ENCODE data around the gene FRMD4B. TPM values are rescaled to one million over a fixed set of nuclear protein-coding genes. Genes with fewer than 3 reads are reported as not detected.

FRMD4B gene
- total RNA-seq, 3 donors from 2014 or later, result 26.0 to 29.4 (median 28.6) TPM

- ATAC-seq, result no peak
- no peak for TF ChIP-seq CTCF (IDR thresholded peaks at IDR 0.05)
Observed at GRCh38 chr3:69160107-69160506, 225.8 kb downstream of the FRMD4B start.

GRCh38 chr3:69149586-69149985, 236.3 kb downstream of the FRMD4B start:
- ATAC-seq, result no peak
- no peaks in the 10 kb centered on the region for H3K4me1 ChIP-seq (ENCODE audit: low read depth)
- DNase-seq, result no peak
- H3K9me3 ChIP-seq, result no peaks in the 10 kb centered on the region
- intact Hi-C loops (cut with DNase I, micrococcal nuclease), result no loop called here
- no peaks in the 10 kb centered on the region for H3K36me3 ChIP-seq (ENCODE audit: low read depth)
- H3K4me3 ChIP-seq, result no peak overlapping the region
- no peak for TF ChIP-seq CTCF (IDR thresholded peaks at IDR 0.05)

More at GRCh38 chr3:69160107-69160506, 225.8 kb downstream of the FRMD4B start:
- Histone ChIP-seq H3K4me1 (ENCODE audit: low read depth) (no peaks in the 10 kb centered on the region), H3K9me3 (no peaks in the 10 kb centered on the region), H3K36me3 (ENCODE audit: low read depth) (no peaks in the 10 kb centered on the region), H3K4me3 (no peak overlapping the region)
- intact Hi-C loops (cut with DNase I, micrococcal nuclease), result loop anchor here (5.0 to 10.0 kb wide), 3 partner anchors 147 to 515 kb away; no protein-coding TSS in a partner anchor
- no peak for DNase-seq

- no peak for TF ChIP-seq CTCF (IDR thresholded peaks at IDR 0.05)
- no peaks in the 10 kb centered on the region for H3K9me3 ChIP-seq
- ATAC-seq, result no peak
- H3K4me1 ChIP-seq (ENCODE audit: low read depth), result no peaks in the 10 kb centered on the region
- DNase-seq, result no peak
- H3K4me3 ChIP-seq, result no peak overlapping the region
- H3K36me3 ChIP-seq (ENCODE audit: low read depth), result no peaks in the 10 kb centered on the region
- intact Hi-C loops (cut with DNase I, micrococcal nuclease), result no loop called here
Observed at GRCh38 chr3:69145688-69146087, 240.2 kb downstream of the FRMD4B start.

- intact Hi-C loops (cut with DNase I, micrococcal nuclease), result no loop called here
- no peak for DNase-seq
Observed at GRCh38 chr3:69144631-69145245, 241.2 kb downstream of the FRMD4B start.

GRCh38 chr3:69143612-69144011, 242.3 kb downstream of the FRMD4B start:
- intact Hi-C loops (cut with DNase I, micrococcal nuclease), result no loop called here
- Histone ChIP-seq H3K36me3 (ENCODE audit: low read depth) (no peaks in the 10 kb centered on the region), H3K4me3 (no peak overlapping the region), H3K4me1 (ENCODE audit: low read depth) (no peaks in the 10 kb centered on the region), H3K9me3 (no peaks in the 10 kb centered on the region)
- no peak for DNase-seq
- ATAC-seq, result no peak
- no peak for TF ChIP-seq CTCF (IDR thresholded peaks at IDR 0.05)

More at GRCh38 chr3:69144631-69145245, 241.2 kb downstream of the FRMD4B start:
- no peak for ATAC-seq
- Histone ChIP-seq H3K4me3 (no peak overlapping the region), H3K36me3 (ENCODE audit: low read depth) (no peaks in the 10 kb centered on the region), H3K9me3 (no peaks in the 10 kb centered on the region), H3K4me1 (ENCODE audit: low read depth) (no peaks in the 10 kb centered on the region)
- TF ChIP-seq CTCF (IDR thresholded peaks at IDR 0.05), result no peak

All from mucosa of descending colon (tissue), 3 donors.